HG03060 (cell line): ENCODE data around the gene DPPA2.

Source experiments
- ATAC-seq: cut with Tn5 transposase; IDR thresholded peaks from one replicate; pipeline ENCODE4 v1.9.1; 2021; ENCODE audit warnings: low read depth, moderate number of reproducible peaks; ENCODE audit not compliant: unreplicated experiment

Gene DPPA2

DNA sequence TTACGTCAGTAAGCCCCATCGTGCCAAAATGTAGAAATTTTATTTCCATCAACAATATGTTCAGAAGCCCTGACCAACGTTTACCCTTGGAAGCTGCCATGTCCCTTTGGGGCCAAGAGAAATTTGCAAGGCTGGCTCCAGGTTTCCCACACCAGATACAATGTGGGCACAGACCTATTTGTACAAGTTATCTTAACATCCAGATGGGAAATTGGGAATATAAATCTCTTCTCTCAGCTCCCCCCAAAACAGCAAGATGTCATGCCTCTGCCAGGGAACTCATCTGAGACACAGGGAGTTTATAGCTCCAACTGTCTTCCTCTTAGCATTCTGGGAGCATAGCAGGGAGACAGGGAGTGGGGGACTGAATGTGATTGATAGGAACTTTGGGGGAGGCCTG is 9.3 kb upstream of the DPPA2 start:
- no peak for ATAC-seq

DNA sequence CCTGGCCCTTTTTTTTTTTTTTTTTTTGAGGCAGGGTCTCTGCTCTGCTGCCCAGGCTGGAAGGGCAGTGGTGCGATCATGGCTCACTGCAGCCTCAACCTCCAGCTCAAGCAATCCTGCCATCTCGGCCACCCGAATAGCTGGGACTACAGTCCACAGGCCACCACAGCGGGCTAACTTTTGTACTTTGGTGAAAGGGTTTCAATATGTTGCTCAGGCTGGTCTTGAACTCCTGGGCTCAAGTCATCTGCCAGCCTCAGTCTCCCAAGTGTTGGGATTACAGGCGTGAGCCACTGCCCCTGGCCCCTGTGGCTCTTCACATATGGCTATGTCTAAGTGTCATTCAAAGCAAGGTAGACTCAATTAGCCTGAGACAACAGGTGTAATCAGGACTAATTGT is 8.8 kb upstream of the DPPA2 start:
- no peak for ATAC-seq

DNA sequence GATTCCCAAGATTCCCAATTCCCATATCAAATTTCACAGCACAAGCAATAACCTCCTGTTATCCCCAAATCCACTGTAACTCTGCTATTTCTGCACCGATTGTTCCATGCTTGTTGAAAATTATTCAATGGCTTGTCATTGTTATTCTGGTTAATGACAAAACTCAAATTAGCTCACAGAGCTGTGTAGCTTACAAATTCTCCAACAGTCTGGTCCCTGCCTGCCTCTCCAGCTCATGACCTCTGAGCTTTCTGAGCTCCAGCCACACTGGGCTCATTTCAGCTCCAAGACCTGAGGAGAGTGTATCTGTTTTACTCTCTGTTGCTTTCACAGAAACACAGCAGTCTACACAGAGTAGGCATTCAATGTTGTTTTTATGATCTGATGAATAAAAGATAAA is 3.3 kb downstream of the DPPA2 start:
- no peak for ATAC-seq

DNA sequence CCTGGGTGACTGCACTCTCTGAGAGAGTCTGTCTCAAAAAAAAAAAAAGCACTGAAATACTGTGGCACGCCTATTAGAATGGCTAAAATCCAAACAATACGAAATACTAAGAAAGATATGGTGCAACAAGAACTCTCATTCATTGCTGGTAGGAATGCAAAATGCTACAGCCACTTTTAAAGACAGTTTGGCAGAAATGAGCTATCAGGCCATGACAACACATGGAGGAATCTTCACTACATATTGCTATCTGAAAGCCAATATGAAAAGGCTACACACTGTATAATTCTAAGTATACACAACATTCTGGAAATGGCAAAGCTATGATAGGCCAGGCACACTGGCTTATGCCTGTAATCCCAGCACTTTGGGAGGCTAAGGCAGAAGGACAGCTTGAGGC is 18.8 kb downstream of the DPPA2 start:
- no peak for ATAC-seq

DNA sequence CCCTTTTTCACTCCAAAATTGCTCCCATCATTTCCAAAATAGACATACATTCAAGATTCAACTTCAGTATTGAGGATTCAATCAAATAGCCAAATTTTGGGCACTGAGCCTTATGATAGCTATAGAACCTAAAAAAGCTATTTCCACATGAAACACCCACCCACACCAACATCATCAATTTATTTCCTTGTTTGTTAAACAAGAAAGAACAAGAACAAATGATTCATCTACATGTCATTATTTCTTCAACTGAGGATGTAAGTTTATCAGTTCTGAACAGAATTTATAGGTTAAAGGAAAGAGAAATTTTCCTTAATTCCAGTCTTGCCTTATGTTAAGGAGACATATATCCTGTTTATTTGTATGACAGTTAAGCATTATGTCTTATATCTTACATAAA is 32.2 kb downstream of the DPPA2 start:
- ATAC-seq, result no peak

DNA sequence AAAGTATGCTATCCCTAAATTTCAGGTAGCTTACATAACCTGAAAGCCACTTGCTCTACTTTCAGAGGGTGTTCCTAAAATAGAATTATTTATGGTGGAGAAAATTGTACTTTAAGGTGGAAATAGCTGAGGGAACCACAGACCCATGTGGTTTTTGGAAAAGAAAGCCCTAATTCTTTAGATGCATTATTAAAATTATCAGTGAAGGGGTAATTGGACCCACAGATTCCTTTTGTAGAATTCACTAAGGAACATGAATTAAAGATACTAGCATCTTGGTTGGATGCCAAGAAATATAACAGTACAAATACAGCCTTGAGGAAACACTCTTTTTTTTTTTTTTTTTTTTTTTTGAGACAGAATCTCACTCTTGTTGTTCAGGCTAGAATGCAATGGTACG is 37.8 kb downstream of the DPPA2 start:
- ATAC-seq, result no peak

DNA sequence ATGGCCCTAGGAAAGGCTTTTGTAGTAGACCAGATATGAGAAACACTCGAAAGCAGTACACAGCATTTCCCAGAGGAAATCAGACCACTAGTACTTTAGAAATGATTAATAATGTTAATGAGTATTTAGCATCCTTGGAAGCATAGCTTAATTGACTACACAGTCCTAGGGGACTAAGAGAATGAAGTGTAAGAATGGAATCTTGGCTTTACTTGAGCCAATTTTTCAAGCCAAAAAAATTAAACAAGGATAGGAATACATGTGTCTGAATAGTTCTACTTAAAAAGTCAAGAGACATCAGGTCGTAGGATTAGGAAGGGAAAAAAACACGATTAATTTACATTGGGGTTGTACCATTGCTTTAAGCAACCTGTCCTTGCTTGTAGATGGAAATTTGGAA is 38.2 kb downstream of the DPPA2 start:
- no peak for ATAC-seq

DNA sequence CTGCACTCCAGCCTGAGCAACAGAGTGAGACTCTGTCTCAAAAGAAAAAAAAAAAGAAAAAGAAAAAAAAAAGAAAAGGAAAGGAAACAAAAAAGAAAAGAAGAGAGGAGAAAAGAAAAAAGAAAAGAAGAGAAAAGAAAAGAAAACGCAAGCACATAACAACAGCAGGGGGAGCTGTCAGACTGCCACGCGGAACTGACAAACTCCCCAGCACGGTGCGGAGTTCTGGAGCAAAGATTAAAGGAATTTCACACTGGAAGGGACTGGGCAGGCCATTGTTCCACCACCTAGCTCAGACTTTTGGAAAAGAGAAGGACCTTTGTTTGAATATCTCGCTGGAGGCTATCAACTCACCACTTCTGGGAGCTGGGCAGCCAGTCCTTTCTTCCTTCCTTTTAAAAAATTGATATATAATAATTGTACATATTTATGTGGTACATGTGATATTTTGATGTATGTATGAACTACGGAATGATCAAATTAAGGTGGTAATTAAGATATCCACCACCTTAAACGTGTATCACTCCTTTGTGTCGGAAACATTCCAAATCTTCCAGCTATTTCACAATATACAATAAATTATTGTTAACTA is 40.5 kb downstream of the DPPA2 start:
- ATAC-seq, result no peak

DNA sequence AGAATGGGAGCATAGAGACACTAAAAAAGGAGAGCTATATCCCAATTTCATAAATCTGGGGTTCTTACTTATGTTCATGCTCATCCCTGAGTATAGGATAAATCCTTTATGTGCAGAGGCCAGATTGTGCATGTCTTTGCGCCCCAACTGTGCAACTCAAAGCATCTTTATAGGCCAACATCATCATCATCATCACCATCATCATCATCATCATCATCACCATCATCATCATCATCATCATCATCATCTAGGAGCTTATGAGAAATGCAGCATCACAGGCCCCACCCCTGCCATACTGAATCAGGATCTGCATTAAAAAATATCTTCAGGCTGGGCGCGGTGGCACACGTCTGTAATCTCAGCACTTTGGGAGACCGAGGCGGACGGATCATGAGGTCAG is 45.5 kb downstream of the DPPA2 start:
- ATAC-seq, result no peak

DNA sequence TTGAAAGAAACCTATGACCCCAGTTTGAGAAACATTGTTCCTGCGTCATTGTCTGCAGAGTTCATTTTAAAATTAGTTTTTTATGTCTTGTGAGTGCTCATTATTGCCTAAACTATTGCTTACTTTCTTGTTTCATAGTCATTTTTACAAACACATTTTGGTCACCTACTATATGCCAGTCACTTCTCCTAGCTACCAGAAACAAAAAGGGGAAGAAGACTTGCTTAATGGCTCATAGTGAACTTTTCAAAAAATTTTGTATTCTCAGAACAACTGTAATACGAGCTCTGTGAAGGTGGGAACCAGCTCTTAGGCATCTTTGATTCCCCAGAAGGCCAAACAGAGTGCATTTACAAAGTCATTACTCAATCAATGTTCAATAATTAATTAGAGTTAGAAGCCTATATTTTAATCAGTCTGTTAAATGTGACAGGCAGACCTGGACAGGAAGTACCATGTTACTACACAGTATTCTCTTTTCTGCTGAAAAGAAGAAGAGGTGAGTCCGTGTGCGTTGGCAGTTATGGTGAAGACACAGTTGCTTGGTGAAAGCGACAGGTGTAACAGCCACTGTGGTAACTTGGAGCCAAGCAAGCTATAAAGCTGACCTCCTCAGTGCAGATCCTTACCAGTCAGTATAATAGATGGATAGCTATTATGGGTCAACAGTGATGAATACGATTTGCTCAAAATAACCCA is 46.6 kb downstream of the DPPA2 start:
- no peak for ATAC-seq

DNA sequence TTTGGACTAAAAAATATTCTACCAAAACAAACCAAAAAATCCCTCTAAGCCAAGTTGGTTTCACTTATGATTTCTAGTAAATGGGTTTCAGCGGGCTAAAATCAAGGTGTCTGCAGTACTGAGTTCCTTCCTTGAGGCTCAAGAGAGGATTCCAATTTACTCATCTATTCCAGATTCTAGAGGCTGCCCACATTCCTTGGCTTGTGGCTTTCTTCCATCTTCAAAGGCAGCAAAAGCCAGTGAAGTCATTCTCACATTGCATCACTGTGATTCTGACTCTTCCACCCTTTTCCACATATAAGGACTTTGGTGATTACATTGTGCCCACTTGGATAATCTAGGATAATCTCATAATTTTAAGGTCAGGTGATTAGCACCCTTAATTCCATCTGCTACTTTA is 48.1 kb downstream of the DPPA2 start:
- no peak for ATAC-seq

DNA sequence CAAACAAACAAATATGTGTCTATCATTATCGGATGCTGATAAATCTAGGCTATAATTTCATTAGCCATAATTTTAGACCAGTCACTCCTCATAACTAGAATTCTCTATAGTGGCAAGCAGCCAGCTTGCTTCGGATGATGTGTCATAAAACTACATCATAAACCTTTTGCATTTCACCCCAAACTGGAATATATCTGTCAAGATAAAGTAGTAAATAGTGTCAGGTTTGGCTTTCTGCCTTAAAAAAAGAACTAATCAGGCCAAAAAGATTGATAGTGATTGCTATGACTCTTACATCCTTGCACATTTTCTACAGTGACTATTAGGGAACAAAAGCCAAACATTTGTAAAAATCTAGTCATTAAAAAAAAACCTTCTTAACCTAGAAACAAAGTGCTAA is 51.0 kb downstream of the DPPA2 start:
- no peak for ATAC-seq

DNA sequence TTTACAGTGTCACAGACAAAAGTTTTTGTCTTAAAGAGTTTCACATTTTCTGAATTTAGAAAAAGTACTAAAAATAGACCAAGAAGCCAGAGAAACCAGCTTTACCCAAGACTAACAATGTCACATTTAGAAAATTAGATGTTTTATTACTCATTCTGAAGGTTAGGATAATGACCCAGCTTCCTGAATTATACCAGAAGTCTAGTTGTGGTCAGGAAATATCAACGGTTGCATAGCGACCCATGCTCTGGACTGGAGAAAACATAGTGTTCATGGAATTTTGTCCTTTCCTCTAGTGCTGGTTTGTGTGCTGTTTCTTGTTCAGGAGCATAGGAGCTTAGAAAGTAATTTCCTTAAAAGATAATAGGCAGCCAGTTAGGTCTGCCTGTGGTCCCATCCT is 59.0 kb downstream of the DPPA2 start:
- ATAC-seq, result no peak

DNA sequence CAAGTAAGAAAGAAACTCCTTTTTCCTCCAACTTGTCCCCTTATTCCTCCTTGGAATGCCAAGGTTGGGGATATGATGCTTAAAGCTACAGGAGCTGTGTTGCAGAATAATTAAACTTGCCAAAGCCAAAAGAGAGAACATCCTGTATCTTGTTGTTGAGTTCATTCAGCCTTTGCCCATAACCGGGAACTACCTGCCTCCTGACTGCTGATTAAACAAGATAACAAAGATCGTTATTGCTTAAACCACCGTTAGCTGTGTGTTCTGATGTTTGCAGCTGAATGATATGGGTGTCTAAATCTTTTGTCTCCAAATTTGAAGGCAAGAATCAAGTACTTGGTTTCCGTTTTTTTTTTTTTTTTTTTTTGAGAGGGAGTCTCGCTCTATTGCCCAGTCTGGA is 61.5 kb downstream of the DPPA2 start:
- no peak for ATAC-seq

DNA sequence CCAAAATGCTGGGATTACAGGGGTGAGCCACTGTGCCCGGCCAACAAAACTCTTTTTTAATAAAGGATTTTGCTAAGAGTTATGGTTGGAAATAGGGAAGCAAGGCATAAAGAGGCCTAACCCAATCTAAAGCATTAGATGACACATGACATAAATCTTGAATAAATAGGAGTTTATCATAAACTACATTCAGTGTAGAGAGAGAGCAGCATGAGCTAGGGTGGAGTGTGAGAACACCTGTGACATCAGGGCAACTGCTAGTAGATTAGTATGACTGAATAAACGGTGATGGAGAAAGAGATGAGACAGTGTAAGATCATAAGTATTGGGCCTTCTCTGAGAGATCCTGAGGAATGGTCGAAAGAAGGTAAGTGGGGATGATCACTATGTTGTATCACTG is 63.7 kb downstream of the DPPA2 start:
- ATAC-seq, result no peak
